Activated CD4-positive, alpha-beta T cell treated with anti-CD3 and anti-CD28 coated beads, Interleukin-2, Interleukin-4, amounts not matched to agents 100 ng/mL and 50 ng/mL, durations not matched to agents 16 hours and 8 hours (primary cell): Measurements from ENCODE around the gene TMEM92.

Experiments used
- DNase-seq: peaks from one replicate; pipeline ENCODE4 v3.0.0-alpha.2; 2020; ENCODE audit warnings: low spot score

TMEM92 gene

DNA sequence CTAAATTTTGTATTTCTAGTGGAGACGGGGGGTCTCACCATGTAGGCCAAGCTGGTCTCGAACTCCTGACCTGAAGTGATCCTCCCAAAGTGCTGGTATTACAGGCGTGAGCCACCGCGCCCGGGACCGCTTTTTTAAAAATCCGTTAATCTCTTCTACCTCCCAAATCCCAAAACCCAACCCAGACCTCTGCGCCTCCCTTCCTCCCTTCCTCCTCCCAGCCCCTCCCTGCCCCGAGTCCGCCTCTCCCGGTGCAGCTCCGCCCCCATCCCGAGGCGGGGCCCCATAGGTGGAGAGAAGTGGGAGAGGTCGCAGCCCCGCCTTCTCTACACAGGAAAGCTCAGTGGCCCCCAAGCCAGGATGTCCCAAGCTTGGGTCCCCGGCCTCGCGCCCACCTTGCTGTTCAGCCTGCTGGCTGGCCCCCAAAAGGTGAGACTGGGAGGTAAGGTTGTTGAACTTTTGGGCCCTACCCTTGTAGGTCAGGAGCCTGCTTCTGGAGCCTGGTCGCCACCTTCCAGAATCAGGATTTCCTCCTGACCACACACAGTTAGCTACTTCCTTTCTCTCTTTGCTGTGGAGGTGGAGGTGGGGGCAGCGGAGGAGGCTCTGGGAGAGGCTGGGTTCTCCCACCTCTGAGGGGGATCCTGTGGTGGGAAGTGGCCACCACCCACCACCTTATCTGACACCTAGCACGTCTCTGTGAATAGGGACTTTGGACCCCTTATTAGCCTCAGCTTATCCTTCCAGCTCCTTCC, at the start of gene TMEM92:
TMEM92 (plus strand) TSS at position 325 of the 755 bp plus-strand sequence; CDS start at position 361, 36 bp downstream.
- DNase-seq = no peak

DNA sequence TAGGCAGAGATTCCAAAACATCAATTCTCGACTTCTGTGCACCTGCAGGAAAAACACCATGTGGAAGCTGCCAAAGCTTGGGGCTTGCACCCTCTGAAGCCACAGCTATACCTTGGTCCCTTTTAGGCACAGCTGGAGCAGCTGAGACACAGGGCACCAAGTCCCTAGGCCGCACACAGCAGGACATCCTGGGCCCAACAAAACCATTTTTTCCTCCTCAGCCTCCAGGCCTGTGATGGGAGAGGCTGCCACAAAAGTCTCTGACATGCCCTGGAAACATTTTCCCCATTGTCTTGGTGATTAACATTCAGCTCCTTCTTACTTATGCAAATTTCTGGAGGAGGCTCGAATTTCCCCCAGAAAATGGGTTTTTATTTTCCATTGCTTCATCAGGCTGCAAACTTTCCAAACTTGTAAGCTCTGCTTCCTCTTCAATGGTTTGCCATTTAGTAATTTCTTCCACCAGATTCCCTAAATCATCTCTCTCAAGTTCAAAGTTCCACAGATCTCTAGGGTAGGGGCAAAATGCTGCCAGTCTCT, 48.5 kb upstream of the TMEM92 start:
- DNase-seq = no peak

DNA sequence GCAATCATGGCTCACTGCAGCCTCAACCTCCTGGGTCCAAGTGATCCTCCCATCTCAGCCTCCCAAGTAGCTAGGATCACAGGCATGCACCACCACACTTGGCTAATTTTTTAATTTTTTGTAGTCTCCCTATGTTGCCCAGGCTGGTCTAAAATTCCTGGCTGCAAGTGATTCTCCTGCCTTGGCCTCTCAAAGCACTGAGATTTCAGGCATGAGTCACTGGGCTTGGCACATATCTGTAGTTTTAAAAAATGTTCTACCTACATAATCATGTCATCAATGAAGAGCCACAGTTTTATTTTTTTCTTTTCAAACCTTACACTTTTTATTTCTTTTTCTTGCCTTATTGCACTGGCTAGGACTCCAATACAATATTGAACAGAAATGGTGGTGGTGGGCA, 39.7 kb upstream of the TMEM92 start:
- no peak for DNase-seq

DNA sequence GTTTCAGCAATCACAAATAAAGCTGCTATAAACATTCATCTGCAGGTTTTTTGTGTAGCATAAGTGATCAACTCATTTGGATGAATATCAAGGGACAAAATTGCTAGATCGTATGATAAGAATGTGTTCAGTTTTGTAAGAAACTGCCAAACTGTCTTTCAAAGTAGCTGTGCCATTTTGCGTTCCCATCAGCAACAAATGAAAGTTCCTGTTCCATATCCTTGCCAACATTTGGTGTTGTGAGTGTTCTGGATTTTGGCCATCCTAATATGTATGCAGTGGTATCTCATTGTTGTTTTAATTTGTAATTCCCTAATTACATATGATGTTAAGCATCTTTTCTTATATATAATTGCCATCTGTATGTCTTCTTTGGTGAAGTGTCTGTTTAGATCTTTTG, 36.4 kb upstream of the TMEM92 start:
- DNase-seq = no peak

DNA sequence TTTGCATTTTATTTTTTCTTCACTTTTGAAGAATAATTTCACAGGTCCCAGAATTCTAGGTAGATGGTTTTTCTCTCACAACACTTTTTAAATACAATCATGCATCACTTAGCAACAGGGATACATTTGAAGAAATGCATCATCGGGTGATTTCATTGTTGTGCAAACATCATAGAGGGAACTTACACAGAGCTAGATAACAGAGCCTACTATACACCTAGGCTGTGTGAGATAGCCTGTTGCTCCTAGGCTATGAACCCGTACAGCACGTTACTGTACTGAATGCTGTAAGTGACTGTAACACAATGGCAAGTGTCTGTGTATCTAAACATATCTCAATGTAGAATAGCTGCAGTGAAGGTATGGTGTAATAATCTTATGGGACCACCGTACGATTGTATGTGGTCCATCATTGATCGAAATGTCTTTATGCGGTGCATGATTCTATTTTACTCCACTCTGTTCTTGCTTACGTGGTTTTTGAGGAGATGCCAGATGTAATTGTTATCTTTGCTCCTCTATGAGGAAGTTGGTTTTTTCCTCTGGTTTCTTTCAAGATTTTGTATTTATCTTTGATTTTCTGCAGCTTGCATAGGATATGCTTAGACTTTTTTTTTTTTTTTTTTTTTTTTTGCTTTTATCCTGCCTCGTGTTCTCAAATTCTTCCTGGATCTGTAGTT, 35.5 kb upstream of the TMEM92 start:
- DNase-seq = no peak

DNA sequence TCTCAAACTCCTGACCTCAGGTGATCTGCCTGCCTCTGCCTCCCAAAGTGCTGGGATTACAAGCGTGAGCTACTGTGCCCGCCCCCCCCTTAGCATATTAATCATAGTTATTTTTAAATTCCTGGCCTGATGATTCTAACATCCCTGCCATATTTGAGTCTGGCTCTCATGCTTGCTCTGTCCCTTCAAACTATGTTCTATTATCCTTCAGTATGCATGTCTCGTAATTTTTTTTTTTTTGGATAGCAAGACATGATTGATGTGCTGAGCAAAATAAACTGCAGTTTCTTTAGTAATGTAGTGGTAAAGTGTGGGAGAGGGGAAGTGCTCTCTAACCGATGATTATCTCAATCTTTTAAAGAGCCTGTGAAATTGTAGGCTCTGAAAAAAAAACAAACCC, 34.3 kb upstream of the TMEM92 start:
- DNase-seq = no peak

DNA sequence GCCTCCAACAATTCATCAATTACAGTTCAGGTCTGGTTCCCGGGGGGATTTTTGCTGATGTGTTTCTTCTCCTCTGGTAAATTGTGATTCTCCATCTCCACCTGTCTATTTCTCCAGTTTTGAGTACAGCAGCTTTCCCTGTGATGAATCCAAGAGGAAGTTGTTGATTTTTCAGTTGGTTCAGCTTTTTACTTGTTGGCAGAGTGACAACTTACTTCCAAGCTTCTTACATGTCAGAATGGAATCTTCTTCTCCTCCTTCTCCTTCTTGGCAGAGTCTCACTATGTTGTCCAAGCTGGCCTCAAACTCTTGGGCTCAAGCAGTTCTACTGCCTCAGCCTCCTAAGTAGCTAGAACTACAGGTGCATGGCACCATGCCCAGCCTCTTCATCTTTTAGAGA, 33.4 kb upstream of the TMEM92 start:
- DNase-seq = no peak

DNA sequence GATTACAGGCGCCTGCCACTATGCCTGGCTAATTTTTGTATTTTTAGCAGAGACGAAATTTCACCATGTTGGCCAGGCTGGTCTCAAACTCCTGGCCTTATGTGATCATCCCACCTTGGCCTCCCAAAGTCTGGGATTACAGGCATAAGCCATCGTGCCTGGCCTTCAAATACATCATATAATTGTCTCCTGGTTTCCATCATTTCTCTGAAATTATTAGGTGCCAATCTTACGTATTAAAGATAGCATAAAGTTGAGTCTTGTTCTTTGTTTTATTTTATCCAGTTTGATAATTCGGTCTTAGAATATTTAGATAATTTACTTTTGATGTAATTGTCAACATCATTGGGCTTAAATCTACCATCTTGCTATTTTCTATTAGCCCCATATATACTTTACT, 32.8 kb upstream of the TMEM92 start:
- no peak for DNase-seq

DNA sequence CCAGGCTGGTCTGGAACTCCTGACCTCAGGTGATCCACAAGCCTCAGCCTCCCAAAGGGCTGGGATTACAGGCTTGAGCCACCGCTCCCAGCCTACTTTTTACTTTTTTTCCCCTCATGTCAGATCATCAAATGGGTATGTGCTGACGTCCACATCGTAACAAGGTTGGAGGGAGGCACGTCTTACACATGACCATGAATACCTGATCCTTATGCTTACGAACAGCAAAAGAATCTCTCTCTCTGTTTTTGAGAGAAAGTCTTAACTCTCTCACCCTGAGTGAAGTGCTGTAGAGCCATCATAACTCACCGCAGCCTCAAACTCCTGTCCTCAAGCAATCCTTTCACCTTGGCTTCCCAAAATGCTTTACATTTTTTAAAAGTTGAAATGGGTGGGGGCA, 29.5 kb upstream of the TMEM92 start:
- DNase-seq = no peak

DNA sequence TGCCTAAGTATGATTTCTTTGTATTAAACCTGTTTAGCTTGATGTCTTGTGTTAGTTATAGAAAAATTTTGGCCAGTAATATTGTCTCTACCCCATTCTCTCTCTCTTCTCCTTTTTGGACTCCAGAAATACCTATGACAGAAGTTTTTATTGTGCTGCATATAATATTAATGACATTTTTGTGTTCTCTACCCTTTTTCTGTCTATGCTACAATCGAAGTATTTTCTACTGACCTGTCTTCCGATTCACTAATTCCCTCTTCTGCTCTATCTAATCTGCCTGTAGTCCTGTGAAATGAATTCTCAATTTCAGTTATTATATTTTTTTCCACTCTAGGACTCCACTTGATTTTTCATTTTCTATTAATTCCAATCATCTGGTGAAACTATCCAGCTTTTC, 26.0 kb upstream of the TMEM92 start:
- no peak for DNase-seq

DNA sequence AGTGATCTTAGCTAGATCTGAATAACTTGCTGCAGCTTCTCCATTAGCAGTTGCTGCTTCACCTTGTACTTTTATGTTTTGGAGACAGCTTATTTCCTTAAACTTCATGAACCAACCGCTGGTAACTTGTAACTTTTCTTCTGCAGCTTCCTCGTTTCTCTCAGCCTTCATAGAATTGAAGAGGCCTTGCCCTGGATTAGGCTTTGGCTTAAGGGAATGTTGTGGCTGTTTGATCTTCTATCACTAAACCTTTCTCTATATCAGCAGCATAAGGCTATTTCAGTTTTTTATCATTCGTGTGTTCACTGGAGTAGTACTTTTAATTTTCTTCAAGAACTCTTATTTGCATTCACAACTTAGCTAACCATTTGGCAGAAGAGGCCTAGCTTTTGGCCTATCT, 21.5 kb upstream of the TMEM92 start:
- DNase-seq = no peak

DNA sequence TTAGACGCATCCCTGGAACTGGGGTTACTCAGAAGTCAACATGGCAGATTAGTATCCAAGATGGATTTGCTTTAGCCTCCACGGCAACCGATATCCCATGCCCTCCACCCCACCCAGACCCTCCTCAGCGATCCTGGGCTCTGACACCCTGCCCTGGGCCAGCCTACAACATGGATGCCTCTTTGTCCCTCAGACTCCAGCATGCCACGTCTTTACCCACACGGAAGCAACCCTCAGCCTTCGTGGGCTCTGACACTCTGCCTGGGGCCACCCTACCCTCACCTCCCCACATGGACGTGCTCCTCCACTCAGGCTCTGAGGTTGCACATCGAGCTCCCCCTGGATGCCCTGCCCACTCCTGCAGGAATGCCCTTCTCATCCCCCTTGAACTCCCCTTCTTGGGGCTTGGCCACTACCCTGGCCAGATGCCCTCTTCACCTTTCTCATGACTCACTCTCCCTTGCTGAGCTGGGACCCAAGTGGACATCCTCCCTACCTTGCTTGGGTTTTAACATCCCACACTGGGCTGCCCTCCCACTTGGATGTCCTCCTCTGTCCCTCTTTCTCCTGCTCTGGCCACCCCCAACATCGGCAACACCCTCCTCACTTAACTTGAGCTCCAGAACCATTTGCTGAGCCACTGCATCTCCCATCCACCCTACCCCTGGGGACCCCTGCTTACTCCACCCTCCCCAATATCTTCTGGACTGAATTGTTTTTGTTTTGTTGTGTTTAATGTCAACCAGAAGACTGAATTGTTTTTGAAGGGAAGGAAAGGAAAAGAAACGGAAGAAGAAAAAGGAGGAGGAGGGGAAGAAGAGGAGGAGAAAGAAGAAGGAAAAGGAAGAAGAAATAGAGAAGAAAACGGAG, 18.3 kb upstream of the TMEM92 start:
- no peak for DNase-seq

DNA sequence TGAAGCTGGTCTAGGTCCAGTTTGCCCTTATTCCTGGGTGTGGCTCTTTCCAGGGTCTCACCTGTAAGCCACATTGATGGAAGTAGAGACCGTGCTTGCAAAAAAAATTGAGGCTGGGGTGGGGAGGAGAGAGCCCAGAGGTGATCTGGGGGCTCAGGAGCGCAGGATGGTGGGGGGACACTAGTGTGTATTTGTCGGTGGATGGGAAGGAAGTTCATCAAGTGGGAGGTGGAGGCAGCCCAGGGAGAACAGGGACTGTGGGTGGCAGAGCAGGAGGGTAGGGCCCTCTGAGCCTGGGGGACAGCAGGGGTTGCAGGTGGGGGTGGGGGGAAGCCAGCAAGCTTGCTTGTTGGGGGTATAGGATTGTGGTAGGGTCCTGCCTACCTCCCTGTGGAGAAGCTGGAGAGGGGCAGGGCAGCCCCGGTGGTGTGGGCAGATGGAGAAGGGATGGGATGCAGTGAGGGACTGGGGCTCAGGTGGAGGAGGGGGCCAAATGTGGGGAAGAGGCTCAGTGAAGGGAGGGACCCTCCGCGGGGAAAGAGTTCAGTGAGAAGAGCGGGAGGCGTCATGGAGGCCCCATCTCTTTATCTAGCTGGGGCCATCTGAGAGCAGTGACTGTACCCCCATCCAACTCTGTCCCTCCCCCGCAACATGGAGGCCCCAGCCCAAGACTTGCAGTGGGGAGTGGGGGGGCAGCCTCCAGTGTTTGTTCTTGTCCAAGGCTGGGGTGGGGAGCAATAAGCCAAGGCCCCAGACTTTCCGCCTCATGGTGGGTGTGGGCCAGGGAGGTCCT, 17.2 kb upstream of the TMEM92 start:
- DNase-seq = no peak

DNA sequence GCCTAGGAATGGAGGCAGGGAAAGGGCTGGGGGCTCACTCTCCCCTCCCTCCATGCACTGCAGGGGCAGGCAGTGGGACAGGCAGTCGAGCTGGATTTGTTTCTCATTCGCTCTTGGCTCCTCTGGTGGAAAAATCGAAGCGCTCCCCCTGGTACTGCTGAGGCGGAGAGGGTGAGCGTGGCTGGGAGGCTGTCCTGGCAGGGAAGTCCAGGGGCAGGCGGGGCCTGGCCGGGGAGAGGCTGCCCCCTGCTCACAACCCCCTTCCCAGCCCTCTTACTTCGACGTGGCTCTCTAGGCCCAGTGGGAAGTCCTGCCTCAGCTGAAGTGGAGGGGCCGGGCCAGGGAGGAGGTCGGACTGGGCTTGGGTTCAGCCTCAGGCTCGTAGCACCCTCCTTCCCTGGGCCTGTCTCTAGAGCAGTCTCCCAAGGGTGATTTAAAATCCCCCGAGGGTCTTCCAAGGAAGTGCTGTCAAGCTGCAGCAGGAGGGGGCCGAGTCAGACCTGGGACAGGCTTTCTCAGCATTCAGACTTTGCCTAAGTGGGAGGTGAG, 16.5 kb upstream of the TMEM92 start:
- no peak for DNase-seq

DNA sequence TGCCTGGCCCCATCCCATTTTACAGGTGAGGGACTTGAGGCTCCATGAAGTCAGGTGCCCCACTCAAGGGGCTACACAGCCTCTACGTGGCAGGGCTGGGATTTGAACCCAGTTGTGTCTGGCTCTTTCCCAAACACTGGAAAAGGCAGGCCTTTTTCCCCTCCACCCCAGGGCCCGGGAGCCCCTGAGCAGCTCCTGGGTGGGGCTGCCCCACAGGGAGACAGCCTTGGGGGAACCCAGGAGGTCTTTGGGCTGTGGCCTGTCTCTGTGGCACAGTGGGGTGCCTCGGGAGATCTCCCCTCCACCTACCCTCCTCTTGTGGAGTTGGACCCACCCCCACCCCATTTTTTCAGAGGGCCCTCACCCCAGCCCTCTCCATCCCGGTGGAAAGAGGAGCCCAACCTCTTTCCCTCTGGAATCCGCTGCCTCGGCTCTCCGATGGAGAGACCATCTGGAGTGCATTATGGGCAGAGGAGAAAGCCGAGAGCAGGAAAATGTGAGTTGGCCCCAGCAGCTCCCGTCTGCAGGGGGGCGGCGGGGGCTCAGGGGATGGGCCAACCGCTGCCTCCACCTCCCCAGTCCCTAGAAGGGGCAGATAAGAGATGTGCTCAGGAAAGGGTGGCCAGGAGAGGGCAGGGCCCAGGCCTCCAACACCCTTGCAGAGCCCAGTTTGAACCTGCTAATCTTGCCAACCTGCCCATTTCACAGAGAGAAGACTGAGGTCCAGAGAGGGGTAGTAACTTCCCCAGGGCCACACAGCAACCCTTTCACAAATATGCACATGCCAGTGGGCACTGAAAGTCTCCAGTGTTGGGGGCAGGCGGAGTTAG, 15.4 kb upstream of the TMEM92 start:
- DNase-seq = no peak

DNA sequence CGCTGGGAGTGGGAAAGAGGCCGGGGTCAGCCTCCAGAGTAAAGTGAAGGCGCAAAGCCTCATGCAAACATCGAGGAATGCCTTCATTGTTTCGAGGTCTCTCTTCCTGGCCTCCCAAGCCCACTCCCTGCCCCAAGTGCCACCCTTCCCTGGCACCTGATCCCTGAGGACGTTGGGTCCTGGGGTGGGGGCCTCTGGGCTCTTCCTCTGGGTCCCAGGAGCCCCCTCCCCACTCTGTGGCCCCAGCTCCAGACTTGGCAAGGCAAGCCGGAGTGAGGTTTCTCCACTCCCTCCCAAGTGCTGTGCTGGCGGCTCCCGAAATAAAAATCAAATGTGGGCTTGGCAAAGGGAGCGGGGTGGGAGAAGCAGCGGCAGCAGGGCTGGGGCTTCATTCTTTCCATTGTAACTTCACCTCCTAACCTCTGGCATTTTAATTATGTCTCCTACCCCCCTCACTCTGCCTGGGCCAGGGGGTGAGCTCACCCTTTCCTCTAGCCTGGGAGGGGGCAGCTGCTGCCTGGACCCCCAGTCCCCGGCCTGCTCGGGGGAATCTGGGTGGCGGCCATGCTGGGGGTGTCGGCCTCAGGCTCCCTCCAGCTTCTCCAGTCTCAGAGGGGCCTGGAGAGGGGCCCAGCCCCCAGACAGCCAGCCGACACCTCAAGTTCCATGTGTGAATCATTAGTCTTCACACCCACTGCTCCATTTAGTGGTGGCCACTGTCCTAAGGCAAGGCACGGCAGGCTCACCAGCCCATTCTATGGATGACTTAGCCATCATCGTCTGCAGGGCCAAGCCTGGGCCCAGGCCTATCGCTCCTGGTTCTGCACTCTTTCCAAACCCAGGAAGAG, 14.6 kb upstream of the TMEM92 start:
- DNase-seq = no peak

DNA sequence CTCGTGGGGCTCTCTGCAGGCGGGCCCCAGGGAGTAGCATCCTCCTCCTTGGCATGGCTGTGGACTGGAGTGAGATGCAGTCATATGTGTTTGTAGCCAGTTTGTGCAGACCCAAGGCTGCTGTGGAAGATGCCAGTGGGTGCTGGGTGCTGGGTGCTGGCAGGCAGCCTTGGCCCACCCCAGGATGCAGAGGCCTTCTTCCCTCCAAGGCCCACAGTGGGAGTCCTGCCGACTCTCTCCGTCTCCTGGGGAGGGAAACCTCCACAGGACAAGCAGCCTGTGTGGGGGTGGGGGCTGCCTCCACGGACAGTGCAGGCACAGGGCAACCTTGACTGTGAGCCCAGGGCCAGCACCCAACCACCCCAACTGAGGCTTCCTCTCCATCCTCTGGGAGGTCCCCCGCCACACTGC, 13.8 kb upstream of the TMEM92 start:
- no peak for DNase-seq

DNA sequence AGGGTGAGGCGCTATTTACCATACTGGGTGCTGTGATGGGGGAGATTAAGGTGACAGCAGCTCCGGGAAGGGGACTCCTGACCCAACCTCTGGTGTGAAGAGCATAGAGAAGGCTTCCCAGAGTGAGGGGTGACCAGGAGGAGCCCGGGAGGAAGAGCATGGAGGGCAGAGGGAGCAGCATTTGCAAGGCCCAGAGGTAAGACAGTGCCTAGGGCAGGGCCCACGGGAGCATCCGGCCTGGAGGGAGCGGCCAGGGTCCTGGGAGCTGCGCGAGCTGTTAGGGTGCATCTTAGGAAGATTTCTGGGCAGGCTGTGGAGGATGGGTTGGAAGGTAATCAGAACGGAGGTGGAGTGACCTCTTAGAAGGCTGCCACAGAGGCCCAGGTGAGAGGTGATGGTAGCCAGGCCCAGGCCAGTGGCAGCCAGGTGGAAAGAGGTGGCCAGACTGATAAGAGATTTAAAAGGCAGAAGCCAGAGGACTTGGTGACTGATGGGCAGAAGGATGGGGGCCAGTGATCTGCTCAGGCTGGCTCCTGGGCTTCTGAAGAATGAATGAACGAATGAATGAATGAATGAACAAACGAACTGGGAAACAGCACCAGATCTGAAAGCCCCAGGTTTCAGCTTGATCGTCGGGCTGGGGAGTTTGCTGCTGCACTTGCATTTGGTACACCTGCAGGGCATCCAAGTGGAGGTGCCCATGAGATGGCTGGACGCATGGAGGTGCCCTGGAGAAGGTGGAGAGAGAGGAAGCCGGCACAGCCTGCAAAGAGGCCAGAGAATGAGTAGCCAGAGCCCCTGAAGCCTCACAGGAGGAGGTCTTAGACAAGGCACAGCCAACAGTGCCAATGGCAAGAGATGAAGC, 13.0 kb upstream of the TMEM92 start:
- no peak for DNase-seq
